BLaER1 treated with 17β-estradiol and CSF1 and Interleukin-3, amounts not matched to agents 10 nM and 100 nM (cell line): ENCODE results near the gene GBP4.

Experiments used
- H3K27ac ChIP-seq, 11 experiments: shearing (Covaris generic); formaldehyde crosslinking; 2 replicates each; pipeline ENCODE4 v1.8.1; 2022
- H3K27me3 ChIP-seq, 11 experiments: shearing (Covaris generic); formaldehyde crosslinking; 2 replicates each; pipeline ENCODE4 v1.8.1; 2022
- H3K36me3 ChIP-seq, 11 experiments: shearing (Covaris generic); formaldehyde crosslinking; 2 replicates each; pipeline ENCODE4 v1.8.1; 2022
- H3K4me1 ChIP-seq, 10 experiments: shearing (Covaris generic); formaldehyde crosslinking; 2 replicates each; pipeline ENCODE4 v1.8.1; 2022
- H3K4me2 ChIP-seq, 11 experiments: shearing (Covaris generic); formaldehyde crosslinking; 2 replicates each; pipeline ENCODE4 v1.8.1; 2022
- H3K4me3 ChIP-seq, 10 experiments: shearing (Covaris generic); formaldehyde crosslinking; 2 replicates each; pipeline ENCODE4 v1.8.1; 2022
- H3K9ac ChIP-seq, 11 experiments: shearing (Covaris generic); formaldehyde crosslinking; 2 replicates each; pipeline ENCODE4 v1.8.1; 2022
- H3K9me3 ChIP-seq, 11 experiments: shearing (Covaris generic); formaldehyde crosslinking; replicated peaks in 1 of 11; 2 replicates each; pipeline ENCODE4 v1.8.1; 2022
- H4K20me1 ChIP-seq, 11 experiments: shearing (Covaris generic); formaldehyde crosslinking; 2 replicates each; pipeline ENCODE4 v1.8.1; 2022
- Cebpa-rat ChIP-seq, 11 experiments: shearing (Covaris generic); IDR thresholded peaks; 2 replicates each; pipeline ENCODE4 v1.8.1; 2022

Gene GBP4

GRCh38 chr1:89175601-89176256, 23.0 kb downstream of the GBP4 start, which contains the start of gene GBP7:
Gene GBP7, minus strand, starts transcription at chr1:89176003. Its CDS starts 4,068 bp downstream, at chr1:89171935.
- H3K27me3 ChIP-seq = no peaks in the 10 kb centered on the region
- H3K36me3 ChIP-seq = no peaks in the 10 kb centered on the region
- H3K4me2 ChIP-seq = no peak within 1 kb of the TSS
- peaks cover 0 to 11% (median 0%) of the 10 kb centered on the region in 10 experiments; a peak in 8 of 20 replicates for H3K4me1 ChIP-seq
- no peak within 1 kb of the TSS for H3K27ac ChIP-seq
- no peak for TF ChIP-seq Cebpa-rat (IDR thresholded peaks at IDR 0.05)
- H3K9ac ChIP-seq = no peak within 1 kb of the TSS
- H3K9me3 ChIP-seq = no peaks in the 10 kb centered on the region
- H3K4me3 ChIP-seq = no peak within 1 kb of the TSS
- H4K20me1 ChIP-seq = no peaks in the 10 kb centered on the region

- Histone ChIP-seq H3K36me3 (no peaks in the 10 kb centered on the region), H3K4me1 (peaks cover 0 to 14% (median 0%) of the 10 kb centered on the region in 10 experiments; a peak in 8 of 20 replicates), H3K9ac (no peak overlapping the region), H3K4me3 (no peak overlapping the region), H3K4me2 (no peak overlapping the region), H3K27me3 (no peaks in the 10 kb centered on the region), H3K27ac (no peak overlapping the region), H3K9me3 (no peaks in the 10 kb centered on the region), H4K20me1 (no peaks in the 10 kb centered on the region)
- no peak for TF ChIP-seq Cebpa-rat (IDR thresholded peaks at IDR 0.05)
These were observed 24.3 kb downstream of the GBP4 start for GRCh38 chr1:89174491-89174890.

- no peak for TF ChIP-seq Cebpa-rat (IDR thresholded peaks at IDR 0.05)
- Histone ChIP-seq H3K27me3 (no peaks in the 10 kb centered on the region), H3K9me3 (no peaks in the 10 kb centered on the region), H3K9ac (no peak overlapping the region), H3K36me3 (no peaks in the 10 kb centered on the region), H3K4me2 (no peak overlapping the region), H3K4me1 (peaks cover 0 to 14% (median 0%) of the 10 kb centered on the region in 10 experiments; a peak in 8 of 20 replicates), H3K4me3 (no peak overlapping the region), H4K20me1 (no peaks in the 10 kb centered on the region), H3K27ac (no peak overlapping the region)
These were observed 26.1 kb downstream of the GBP4 start for GRCh38 chr1:89172468-89173143.

GRCh38 chr1:89171067-89171438, 27.7 kb downstream of the GBP4 start:
- TF ChIP-seq Cebpa-rat (IDR thresholded peaks at IDR 0.05) = no peak
- Histone ChIP-seq H3K36me3 (no peaks in the 10 kb centered on the region), H3K27ac (no peak overlapping the region; a peak in 1 of 22 replicates), H3K4me2 (peak overlapping the region in 6 of 11 experiments; percentile 5 to 52 (median 39); a peak in 8 of 22 replicates), H3K4me1 (peaks cover 0 to 14% (median 0%) of the 10 kb centered on the region in 10 experiments; a peak in 8 of 20 replicates), H3K9me3 (no peaks in the 10 kb centered on the region), H4K20me1 (no peaks in the 10 kb centered on the region), H3K4me3 (no peak overlapping the region), H3K9ac (no peak overlapping the region), H3K27me3 (no peaks in the 10 kb centered on the region)

- H3K9me3 ChIP-seq = no peaks in the 10 kb centered on the region
- no peak for TF ChIP-seq Cebpa-rat (IDR thresholded peaks at IDR 0.05)
- H3K4me2 ChIP-seq = peak overlapping the region in 6 of 11 experiments; percentile 5 to 52 (median 39); a peak in 10 of 22 replicates
- H3K4me1 ChIP-seq = peaks cover 0 to 14% (median 0%) of the 10 kb centered on the region in 10 experiments; a peak in 8 of 20 replicates
- H3K27me3 ChIP-seq = no peaks in the 10 kb centered on the region
- H3K27ac ChIP-seq = no peak overlapping the region; a peak in 1 of 22 replicates
- H3K36me3 ChIP-seq = no peaks in the 10 kb centered on the region
- no peak overlapping the region for H3K4me3 ChIP-seq
- no peaks in the 10 kb centered on the region for H4K20me1 ChIP-seq
- H3K9ac ChIP-seq = no peak overlapping the region
These were observed 28.3 kb downstream of the GBP4 start for GRCh38 chr1:89170170-89171066.

GRCh38 chr1:89169166-89169565, 29.6 kb downstream of the GBP4 start:
- Histone ChIP-seq H3K4me3 (no peak overlapping the region), H3K9ac (no peak overlapping the region), H3K27me3 (no peaks in the 10 kb centered on the region), H3K4me2 (no peak overlapping the region), H3K27ac (no peak overlapping the region), H4K20me1 (no peaks in the 10 kb centered on the region), H3K4me1 (peaks cover 0 to 14% (median 0%) of the 10 kb centered on the region in 10 experiments; a peak in 8 of 20 replicates), H3K36me3 (no peaks in the 10 kb centered on the region), H3K9me3 (no peaks in the 10 kb centered on the region)
- no peak for TF ChIP-seq Cebpa-rat (IDR thresholded peaks at IDR 0.05)

GRCh38 chr1:89167590-89168230, 31.0 kb downstream of the GBP4 start:
- no peak for TF ChIP-seq Cebpa-rat (IDR thresholded peaks at IDR 0.05)
- Histone ChIP-seq H3K4me2 (no peak overlapping the region), H4K20me1 (no peaks in the 10 kb centered on the region), H3K9ac (no peak overlapping the region), H3K27ac (no peak overlapping the region), H3K36me3 (no peaks in the 10 kb centered on the region), H3K9me3 (no peaks in the 10 kb centered on the region), H3K4me3 (no peak overlapping the region), H3K4me1 (peaks cover 0 to 14% (median 0%) of the 10 kb centered on the region in 10 experiments; a peak in 8 of 20 replicates), H3K27me3 (no peaks in the 10 kb centered on the region)

GRCh38 chr1:89166705-89167104, 32.0 kb downstream of the GBP4 start:
- no peak overlapping the region for H3K4me3 ChIP-seq
- TF ChIP-seq Cebpa-rat (IDR thresholded peaks at IDR 0.05) = no peak
- H3K27ac ChIP-seq = no peak overlapping the region
- H3K4me1 ChIP-seq = peaks cover 0 to 13% (median 0%) of the 10 kb centered on the region in 10 experiments; a peak in 8 of 20 replicates
- no peaks in the 10 kb centered on the region for H4K20me1 ChIP-seq
- no peaks in the 10 kb centered on the region for H3K27me3 ChIP-seq
- no peak overlapping the region for H3K4me2 ChIP-seq
- no peaks in the 10 kb centered on the region for H3K36me3 ChIP-seq
- H3K9ac ChIP-seq = no peak overlapping the region
- H3K9me3 ChIP-seq = peaks cover 0 to 3% (median 0%) of the 10 kb centered on the region in 11 experiments; a peak in 2 of 22 replicates
